OCI-M1 (cell line): ENCODE results near the gene ARID4B.
"Not testable (repeated sequence)": the region's sequence is repeated elsewhere in the genome, so short reads cannot be mapped to it uniquely, and the experiment has no call there.

Source experiments
- DNase-seq: peaks from one replicate; lab custom pipeline; 2025; lab: John Stamatoyannopoulos, UW

Gene ARID4B

DNA sequence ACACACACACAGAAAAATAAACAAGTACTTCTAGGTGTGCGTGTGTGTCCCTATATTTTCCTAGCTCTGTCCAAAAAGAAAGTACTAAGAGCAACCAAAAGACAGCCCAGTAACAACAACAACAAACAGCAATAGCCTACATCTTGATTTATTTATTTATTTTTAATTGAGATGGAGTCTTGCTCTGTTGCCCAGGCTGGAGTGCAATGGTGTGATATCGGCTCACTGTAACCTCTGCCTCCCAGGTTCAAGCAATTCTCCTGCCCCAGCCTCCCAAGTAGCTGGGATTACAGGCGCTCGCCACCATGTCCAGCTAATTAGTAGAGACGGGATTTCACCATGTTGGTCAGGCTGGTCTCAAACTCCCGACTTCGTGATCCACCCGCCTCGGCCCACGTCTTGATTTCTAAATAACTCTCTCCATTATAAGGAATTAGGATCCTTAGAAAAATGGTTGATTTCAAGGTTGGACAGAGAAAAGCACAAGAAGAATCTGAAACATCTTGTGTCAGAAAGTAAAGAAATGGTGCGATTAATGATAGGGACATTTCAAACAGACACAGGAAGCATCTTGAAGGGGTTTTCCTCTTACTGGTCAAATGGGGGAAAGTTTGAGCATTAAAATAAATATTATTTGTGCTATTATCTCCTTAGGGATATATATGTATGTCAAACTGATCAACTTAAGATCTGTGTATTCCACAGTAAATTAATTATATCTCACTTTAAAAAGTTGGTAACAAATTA, 59.4 kb downstream of the ARID4B start:
- DNase-seq: no peak

- no peak for DNase-seq
Measured at GRCh38 chr1:235266967-235267366, 61.0 kb downstream of the ARID4B start.

- no peak for DNase-seq
Measured at GRCh38 chr1:235266325-235266724, 61.7 kb downstream of the ARID4B start.

GRCh38 chr1:235265900-235266299, 62.1 kb downstream of the ARID4B start:
- no peak for DNase-seq

DNA sequence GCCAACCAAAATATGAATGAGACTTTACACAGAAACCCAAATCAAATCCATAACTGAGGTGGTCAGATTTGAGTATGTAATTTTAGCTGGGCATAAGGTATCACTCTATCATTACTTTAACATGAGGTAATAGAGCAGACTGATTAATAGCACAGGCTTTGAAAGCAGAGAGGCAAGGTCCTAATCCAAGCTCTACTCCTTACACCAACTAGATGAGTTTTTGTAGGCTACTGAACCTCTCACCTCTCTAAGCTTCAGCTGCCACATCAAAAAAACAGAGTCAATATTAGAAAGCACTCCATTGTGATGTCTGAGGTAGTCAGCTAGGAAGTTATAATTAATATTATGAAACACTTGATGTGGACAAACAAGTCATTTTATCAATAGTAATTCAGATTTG, 63.7 kb downstream of the ARID4B start:
- DNase-seq: no peak

DNA sequence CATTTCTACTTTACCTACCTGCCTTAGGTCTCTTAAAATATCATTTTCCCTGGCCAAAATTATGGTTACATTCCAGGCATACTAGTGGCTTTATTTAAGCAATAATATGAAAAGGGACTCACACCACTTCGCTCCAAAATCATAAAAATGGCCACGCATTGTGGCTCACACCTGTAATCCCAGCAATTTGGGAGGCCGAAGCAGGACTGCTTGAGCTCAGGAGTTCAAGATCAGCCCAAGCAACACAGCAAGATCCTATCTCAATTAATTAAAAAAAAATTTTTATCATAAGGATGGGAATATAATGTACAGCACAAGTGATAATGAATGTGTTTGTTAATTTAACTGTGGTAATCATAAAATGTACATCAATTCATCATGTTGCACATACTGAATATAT, 65.4 kb downstream of the ARID4B start:
- no peak for DNase-seq

DNA sequence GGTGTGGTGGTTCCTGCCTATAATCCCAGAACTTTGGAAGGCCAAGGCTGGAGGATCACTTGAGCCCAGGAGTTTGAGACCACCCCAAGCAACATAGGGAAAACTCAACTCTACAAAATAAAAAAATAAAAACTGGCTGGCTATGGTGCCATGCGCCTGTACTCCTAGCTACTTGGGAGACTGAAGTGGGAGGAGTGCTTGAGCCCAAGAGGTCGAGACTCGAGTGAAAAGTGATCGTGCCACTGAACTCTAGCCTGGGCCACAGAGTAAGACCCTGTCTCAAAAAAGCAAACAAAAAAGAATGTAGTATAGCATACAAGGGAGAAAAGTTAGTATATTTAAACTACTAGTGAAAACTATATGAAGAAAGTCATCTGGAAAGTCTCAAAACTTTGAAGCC, 66.7 kb downstream of the ARID4B start:
- no peak for DNase-seq

- DNase-seq: no peak
Measured at GRCh38 chr1:235259133-235259778, 68.7 kb downstream of the ARID4B start.

- DNase-seq: not testable (repeated sequence)
Measured at GRCh38 chr1:235258068-235258467, 69.9 kb downstream of the ARID4B start.

DNA sequence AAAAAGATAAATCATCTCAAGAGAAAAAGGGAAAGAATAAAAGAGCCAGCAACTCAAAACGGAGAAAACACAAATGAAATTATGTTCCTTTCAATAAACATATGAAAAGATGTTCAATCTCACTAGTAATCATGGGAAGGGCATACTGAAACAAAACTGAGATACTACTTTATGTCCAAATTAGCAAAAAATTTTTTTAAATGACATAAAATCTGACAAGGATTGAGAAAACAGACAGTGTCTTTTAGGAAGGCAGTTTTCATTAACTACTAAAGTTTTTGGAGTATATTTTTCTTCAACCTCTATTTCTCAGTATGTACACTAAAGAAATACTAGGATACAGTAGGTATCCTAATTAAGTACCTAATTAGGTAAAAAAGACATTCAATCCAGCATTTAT, 73.3 kb downstream of the ARID4B start:
- DNase-seq: no peak

DNA sequence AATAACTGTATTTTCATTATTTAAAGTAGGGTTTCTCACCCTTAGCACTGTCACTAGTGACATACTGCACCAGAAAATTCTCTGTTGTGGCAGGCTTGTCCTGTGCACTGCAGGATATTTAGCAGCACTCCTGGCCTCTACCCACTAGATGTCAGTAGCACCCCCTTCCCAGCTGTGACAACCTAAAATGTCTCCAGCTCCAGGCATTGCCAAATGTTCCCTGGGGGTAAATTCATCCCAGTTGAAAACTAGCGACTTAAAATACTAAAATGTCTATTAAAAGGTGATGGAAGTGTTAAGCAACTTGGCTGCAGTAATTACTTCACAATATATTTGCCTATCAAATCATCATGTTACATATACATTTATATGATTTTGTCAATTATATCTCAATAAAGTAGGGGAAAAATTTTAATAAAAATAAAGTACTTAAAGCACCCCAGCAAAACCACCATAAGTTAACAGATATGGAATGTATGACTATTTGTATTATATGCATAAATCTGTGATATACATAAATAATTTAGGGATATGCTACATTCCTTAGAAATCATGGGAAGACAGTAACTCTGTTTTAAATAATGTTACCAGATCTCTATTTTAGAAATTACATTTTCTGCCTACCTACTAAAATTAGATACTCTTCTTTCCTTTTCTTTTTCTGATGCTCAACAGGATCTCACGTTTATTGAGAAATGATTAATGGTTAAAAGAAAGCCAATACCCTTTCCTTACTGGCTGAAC, 74.6 kb downstream of the ARID4B start:
- DNase-seq: peak; percentile 87

DNA sequence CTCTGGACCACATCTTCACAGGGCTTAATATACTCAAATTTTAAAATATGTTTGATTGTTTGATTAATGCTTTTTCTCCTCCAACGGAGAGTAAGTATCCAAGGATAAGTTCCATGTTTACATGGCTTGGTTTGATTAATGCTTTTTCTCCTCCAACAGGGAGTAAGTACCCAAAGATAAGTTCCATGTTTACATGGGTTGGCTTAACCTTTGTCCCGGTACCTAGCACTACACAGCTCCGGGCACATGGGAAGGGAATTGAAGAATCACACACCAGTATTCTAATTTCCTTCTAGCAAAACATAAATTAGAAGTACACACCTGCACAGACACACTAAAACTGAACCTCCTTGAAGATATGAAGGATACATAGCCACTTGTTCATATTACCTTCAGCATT, 77.5 kb downstream of the ARID4B start:
- no peak for DNase-seq

GRCh38 chr1:235246022-235246948, 81.7 kb downstream of the ARID4B start:
- DNase-seq: peak; percentile 66

- no peak for DNase-seq
Measured at GRCh38 chr1:235244974-235245592, 82.9 kb downstream of the ARID4B start.

DNA sequence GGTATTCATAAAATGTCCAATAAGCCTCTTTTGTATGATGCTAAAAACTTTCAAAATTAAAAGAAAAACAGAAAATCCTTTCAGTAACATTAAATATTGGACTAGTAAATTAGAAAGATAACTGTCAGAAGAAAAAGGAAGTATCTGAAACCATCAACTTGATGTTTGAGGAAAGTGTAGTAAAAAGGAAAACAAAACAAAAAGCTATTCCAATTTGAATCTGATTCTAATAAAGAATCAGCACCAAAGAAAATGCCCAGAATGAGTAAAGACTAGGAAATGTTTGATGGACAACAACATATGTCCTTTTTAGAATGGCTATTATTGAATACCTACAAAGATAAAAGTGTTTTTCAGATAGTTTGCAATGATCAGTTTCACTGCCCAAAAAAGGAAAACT, 87.0 kb downstream of the ARID4B start:
- peak; percentile 16 for DNase-seq

DNA sequence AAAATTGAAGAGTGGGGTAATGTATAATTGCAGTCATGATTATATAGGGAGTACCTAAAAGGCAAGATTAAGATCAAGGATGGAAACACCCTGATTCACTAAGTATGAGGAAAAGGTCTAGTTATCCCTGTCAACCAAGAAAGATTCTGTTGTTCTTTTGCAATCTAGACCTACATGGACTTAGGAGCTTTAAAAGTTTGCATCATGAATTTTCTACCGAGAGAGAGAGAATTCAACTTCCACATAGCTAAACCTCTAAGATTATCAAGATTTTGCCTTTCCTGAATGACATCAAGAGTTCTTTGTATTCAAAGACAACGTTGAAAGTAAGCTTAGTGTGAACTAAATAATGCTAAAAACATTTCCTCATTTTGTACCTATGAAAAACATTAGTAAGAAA, 88.1 kb downstream of the ARID4B start:
- peak; percentile 61 for DNase-seq

GRCh38 chr1:235238558-235238957, 89.4 kb downstream of the ARID4B start:
- DNase-seq: no peak

DNA sequence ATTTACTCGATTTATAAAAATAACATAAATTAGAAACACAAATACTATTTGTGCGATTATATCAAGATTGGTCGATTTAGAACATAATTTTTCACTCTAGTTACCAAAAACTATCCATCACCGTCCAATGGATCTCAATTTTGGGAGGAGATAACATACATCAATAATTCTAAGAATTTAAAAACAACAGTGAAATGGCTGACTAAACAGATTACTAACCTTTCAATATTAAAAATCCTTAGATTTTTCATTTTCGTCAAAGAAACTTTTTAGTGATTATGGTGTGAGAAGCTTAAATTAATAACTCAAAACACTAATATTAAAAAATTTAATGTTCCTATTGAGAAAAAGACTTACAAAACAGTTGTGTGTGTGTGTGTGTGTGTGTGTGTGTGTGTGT, 91.9 kb downstream of the ARID4B start:
- DNase-seq: no peak

DNA sequence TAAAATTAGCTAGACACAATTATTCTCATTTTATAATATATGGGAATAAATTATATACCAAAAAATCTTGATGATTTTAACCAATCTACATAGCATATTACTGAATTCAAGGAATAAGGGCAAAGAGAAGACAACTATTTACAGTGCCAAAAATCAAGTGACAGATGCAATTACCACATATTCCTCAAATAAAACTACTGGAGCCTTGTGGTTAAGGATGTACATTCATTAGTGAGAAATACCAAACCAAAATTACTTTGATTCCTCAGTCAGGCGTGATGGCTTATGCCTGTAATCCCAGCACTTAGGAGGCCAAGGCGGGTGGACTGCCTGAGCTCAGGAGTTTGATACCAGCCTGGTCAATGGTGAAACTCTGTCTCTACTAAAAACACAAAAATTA, 98.1 kb downstream of the ARID4B start:
- no peak for DNase-seq

DNA sequence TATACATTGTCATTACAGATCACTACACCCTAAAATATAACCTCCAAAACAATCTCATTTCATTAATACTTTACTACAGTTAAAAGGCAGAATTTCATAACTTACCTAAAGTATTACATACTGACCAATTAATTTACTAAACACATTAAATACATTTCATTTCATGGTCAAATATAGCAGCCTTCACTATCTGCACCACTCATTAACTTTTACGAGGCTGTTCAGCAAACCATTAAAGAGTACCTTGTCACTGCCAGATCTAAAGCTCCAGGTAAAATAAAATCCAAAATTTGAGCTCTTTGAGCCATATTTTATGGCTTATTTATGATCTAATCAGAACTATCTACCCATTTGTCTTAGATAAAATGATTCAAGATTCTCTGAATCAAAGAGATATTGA, 100.6 kb downstream of the ARID4B start:
- no peak for DNase-seq

DNA sequence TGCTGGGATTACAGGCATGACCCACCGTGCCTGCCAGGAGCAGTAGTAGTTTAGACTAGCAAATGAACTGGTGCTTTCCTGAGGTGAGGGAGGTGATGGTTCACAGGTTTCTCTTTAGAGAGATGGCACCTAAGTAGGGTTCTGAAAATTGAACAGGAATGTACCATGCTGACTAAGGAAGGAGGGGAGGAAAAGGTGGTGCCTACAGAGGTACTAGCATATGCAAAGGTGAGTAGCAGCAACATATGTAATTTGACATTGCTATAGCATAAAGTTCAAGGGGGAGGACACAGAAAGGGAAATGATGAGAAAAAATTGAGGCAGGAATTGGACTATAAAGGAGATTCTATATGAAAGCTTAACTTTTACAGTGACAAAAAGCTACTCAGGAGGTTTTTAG, 101.0 kb downstream of the ARID4B start:
- DNase-seq: no peak

- no peak for DNase-seq
Measured at GRCh38 chr1:235225299-235225698, 102.7 kb downstream of the ARID4B start.
